Raji (cell line): Measurements from ENCODE around the gene GPR25.

ENCODE experiments used
- POLR2A ChIP-seq: IDR thresholded peaks from 2 replicates; pipeline ENCODE4 v1.6.1; 2011; ENCODE audit warnings: low read depth, low read length, control low read depth; ENCODE audit not compliant: insufficient read depth

GPR25 gene

GRCh38 chr1:200872446-200873115 lies at the start of gene GPR25:
TSS of gene GPR25 (plus strand) at chr1:200872981. CDS start at chr1:200873038, 57 bp downstream.
- no peak for TF ChIP-seq POLR2A

GRCh38 chr1:200831091-200831490 lies 41.7 kb upstream of the GPR25 start:
- TF ChIP-seq POLR2A: no peak

GRCh38 chr1:200834383-200834782 lies 38.4 kb upstream of the GPR25 start:
- no peak for TF ChIP-seq POLR2A

GRCh38 chr1:200836213-200836612 lies 36.6 kb upstream of the GPR25 start:
- TF ChIP-seq POLR2A: no peak

GRCh38 chr1:200837931-200838571 lies 34.7 kb upstream of the GPR25 start:
- no peak for TF ChIP-seq POLR2A

GRCh38 chr1:200838676-200839445 lies 33.9 kb upstream of the GPR25 start:
- no peak for TF ChIP-seq POLR2A

GRCh38 chr1:200845360-200845759 lies 27.4 kb upstream of the GPR25 start:
- TF ChIP-seq POLR2A: no peak

GRCh38 chr1:200846398-200846797 lies 26.4 kb upstream of the GPR25 start:
- TF ChIP-seq POLR2A: no peak

GRCh38 chr1:200849430-200849829 lies 23.4 kb upstream of the GPR25 start:
- no peak for TF ChIP-seq POLR2A

- TF ChIP-seq POLR2A: no peak
Observed at GRCh38 chr1:200850554-200850953, 22.2 kb upstream of the GPR25 start.

- no peak for TF ChIP-seq POLR2A
Observed at GRCh38 chr1:200856716-200857357, 15.9 kb upstream of the GPR25 start.

- no peak for TF ChIP-seq POLR2A
Observed at GRCh38 chr1:200857804-200858203, 15.0 kb upstream of the GPR25 start.

GRCh38 chr1:200861937-200862647 lies 10.7 kb upstream of the GPR25 start:
- no peak for TF ChIP-seq POLR2A

- TF ChIP-seq POLR2A: no peak
Observed at GRCh38 chr1:200862713-200863415, 9.9 kb upstream of the GPR25 start.
